Measurements from ENCODE around the gene CFI. TPM values are rescaled to one million over a fixed set of nuclear protein-coding genes. Genes with fewer than 3 reads are reported as not detected.

The CFI gene
- total RNA-seq, 3 donors from 2014 or later, result 3.3 to 11.8 (median 6.6) TPM

DNA sequence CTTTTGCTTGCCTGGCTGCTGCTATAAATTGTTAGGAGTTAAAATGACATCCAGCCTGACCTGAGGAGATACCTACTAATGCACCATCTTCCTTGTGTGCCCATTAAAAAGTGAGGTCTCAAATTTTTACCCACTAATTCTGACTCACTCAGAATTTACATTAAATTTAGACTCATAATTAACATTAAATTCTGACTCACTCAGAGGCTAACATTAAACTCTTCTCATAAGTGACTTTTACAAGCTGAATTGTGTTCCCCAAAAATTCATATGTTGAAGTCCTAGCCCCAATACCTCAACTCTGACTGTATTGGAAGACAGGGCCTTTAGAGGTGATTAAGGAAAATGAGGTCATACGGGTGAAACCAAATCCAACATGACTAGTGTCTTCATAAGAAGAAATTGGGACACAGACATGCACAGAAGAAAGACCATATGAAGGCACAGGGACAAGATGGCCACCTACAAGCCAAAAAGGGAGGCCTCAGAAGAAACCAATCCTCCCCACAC lies 110.3 kb downstream of the CFI start:
- TF ChIP-seq, protein P1, sequence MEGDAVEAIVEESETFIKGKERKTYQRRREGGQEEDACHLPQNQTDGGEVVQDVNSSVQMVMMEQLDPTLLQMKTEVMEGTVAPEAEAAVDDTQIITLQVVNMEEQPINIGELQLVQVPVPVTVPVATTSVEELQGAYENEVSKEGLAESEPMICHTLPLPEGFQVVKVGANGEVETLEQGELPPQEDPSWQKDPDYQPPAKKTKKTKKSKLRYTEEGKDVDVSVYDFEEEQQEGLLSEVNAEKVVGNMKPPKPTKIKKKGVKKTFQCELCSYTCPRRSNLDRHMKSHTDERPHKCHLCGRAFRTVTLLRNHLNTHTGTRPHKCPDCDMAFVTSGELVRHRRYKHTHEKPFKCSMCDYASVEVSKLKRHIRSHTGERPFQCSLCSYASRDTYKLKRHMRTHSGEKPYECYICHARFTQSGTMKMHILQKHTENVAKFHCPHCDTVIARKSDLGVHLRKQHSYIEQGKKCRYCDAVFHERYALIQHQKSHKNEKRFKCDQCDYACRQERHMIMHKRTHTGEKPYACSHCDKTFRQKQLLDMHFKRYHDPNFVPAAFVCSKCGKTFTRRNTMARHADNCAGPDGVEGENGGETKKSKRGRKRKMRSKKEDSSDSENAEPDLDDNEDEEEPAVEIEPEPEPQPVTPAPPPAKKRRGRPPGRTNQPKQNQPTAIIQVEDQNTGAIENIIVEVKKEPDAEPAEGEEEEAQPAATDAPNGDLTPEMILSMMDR (IDR thresholded peaks at IDR 0.05), result no peak
- no peak for ATAC-seq
- no peak for DNase-seq
- Histone ChIP-seq H3K4me3 (no peak overlapping the region), H3K4me1 (ENCODE audit: low read depth) (no peaks in the 10 kb centered on the region), H3K9me3 (no peaks in the 10 kb centered on the region), H3K36me3 (ENCODE audit: low read depth) (peaks cover 5% of the 10 kb centered on the region)
- intact Hi-C loops (cut with DNase I, micrococcal nuclease), result no loop called here

Other genes with a start within 250 kb of the CFI start
- gene MCUB, start 241.8 kb downstream of the CFI start, total RNA-seq, result 10 to 100 TPM in 1 of 3 donors, 1 to 10 TPM in 2; 2.7 to 11.5 (median 6.6) TPM
- 10 to 100 TPM; 40.1 to 81.5 (median 78.7) TPM for gene CASP6, start 98.6 kb downstream of the CFI start, total RNA-seq
- gene PLA2G12A, start 71.9 kb downstream of the CFI start, total RNA-seq, result 10 to 100 TPM; 30.9 to 45.3 (median 43.5) TPM
- gene GAR1, start 13.8 kb upstream of the CFI start, total RNA-seq, result 10 to 100 TPM; 10.3 to 15.9 (median 11.5) TPM
- gene RRH, start 26.0 kb upstream of the CFI start, total RNA-seq, result not detected
- gene LRIT3, start 46.1 kb upstream of the CFI start, total RNA-seq, result under 1 TPM in 1 of 3 donors, not detected in 2; 0.06 TPM
- 1 to 10 TPM; 1.6 to 2.6 (median 2.5) TPM for gene EGF, start 110.9 kb upstream of the CFI start, total RNA-seq